ENCODE data around the gene TUBA4B.
A peak's percentile ranks its signal among the peaks of the same experiment; 100 is the strongest.
"Not testable (repeated sequence)": the region's sequence is repeated elsewhere in the genome, so short reads cannot be mapped to it uniquely, and the experiment has no call there.

The TUBA4B gene

GRCh38 chr2:219277703-219278654 is 24.9 kb downstream of the TUBA4B start:
- DNase-seq: peak; percentile 89 to 90

GRCh38 chr2:219278655-219279150 is 25.7 kb downstream of the TUBA4B start:
- no peak for DNase-seq

GRCh38 chr2:219279151-219279915 is 26.3 kb downstream of the TUBA4B start, which contains the start of gene DNAJB2:
Gene DNAJB2 (plus strand): TSS chr2:219279366. CDS start chr2:219279834, 468 bp downstream.
- peak; percentile 98 to 99 for DNase-seq

GRCh38 chr2:219279916-219280516 is 27.0 kb downstream of the TUBA4B start:
- no peak for DNase-seq

GRCh38 chr2:219280651-219281050 is 27.6 kb downstream of the TUBA4B start:
- DNase-seq: no peak

GRCh38 chr2:219281588-219281987 is 28.5 kb downstream of the TUBA4B start:
- DNase-seq: no peak

GRCh38 chr2:219282375-219282774 is 29.3 kb downstream of the TUBA4B start:
- no peak for DNase-seq

GRCh38 chr2:219282943-219283581 is 30.0 kb downstream of the TUBA4B start:
- DNase-seq: no peak

GRCh38 chr2:219284501-219285372 is 31.7 kb downstream of the TUBA4B start:
- no peak for DNase-seq

GRCh38 chr2:219285373-219285735 is 32.3 kb downstream of the TUBA4B start:
- no peak for DNase-seq

GRCh38 chr2:219285894-219286425 is 32.9 kb downstream of the TUBA4B start:
- no peak for DNase-seq

GRCh38 chr2:219286436-219287115 is 33.5 kb downstream of the TUBA4B start:
- no peak for DNase-seq

- DNase-seq: not testable (repeated sequence)
Measured at GRCh38 chr2:219287116-219287440, 34.0 kb downstream of the TUBA4B start.

- no peak for DNase-seq
Measured at GRCh38 chr2:219287580-219288265, 34.7 kb downstream of the TUBA4B start.

GRCh38 chr2:219289195-219289536 is 36.1 kb downstream of the TUBA4B start:
- no peak for DNase-seq

- DNase-seq: no peak
Measured at GRCh38 chr2:219289537-219290361, 36.7 kb downstream of the TUBA4B start.

GRCh38 chr2:219290381-219291171 is 37.5 kb downstream of the TUBA4B start:
- no peak for DNase-seq

- no peak for DNase-seq
Measured at GRCh38 chr2:219291394-219291793, 38.4 kb downstream of the TUBA4B start.

All from activated T-cell treated with anti-CD3 and anti-CD28 coated beads, Interleukin-2, amount 50 U/mL, for 48 hours (primary cell).